MCF 10A (cell line): ENCODE results near the gene PRKAR2B. TPM values are rescaled to one million over a fixed set of nuclear protein-coding genes. Genes with fewer than 3 reads are reported as not detected.
A peak's percentile ranks its signal among the peaks of the same experiment; 100 is the strongest.

Experiments used
- BruUV-seq: library from RNA; stranded (reverse); fragments of 400-500 nt; replicated peaks from 2 replicates; lab custom pipeline; 2021; lab: Mats Ljungman, UMichigan
- CTCF ChIA-PET: fragments of 300-600 bp; sonication (Branson Sonifier 250); formaldehyde crosslinking; extraction: SDS; loops from one replicate; lab custom pipeline; 2021; ENCODE audit warnings: antibody characterized with exemption, inconsistent platforms; lab: Yijun Ruan, JAX
- POLR2A ChIA-PET: fragments of 300-600, 350-650 bp; sonication (Branson Sonifier 250); formaldehyde crosslinking; extraction: SDS; loops from one replicate; lab custom pipeline; 2020; ENCODE audit warnings: antibody characterized with exemption, inconsistent platforms; lab: Yijun Ruan, JAX
- DNase-seq: peaks from one replicate; pipeline ENCODE4 v3.0.0-alpha.2; 2018; ENCODE audit not compliant: unreplicated experiment
- H3K27ac Mint-ChIP-seq: one replicate; pipeline ENCODE4 v1.8.0; 2022; ENCODE audit warnings: mild to moderate bottlenecking, low read depth, mixed read lengths; ENCODE audit not compliant: unreplicated experiment
- H3K27me3 Mint-ChIP-seq: one replicate; pipeline ENCODE4 v1.8.0; 2022; ENCODE audit warnings: mixed read lengths; ENCODE audit not compliant: insufficient read depth, unreplicated experiment
- H3K36me3 Mint-ChIP-seq: one replicate; pipeline ENCODE4 v1.8.0; 2022; ENCODE audit warnings: mild to moderate bottlenecking, moderate library complexity, mixed read lengths; ENCODE audit not compliant: insufficient read depth, unreplicated experiment
- H3K4me1 Mint-ChIP-seq: one replicate; pipeline ENCODE4 v1.8.0; 2022; ENCODE audit warnings: mixed read lengths; ENCODE audit not compliant: insufficient read depth, unreplicated experiment
- H3K4me3 Mint-ChIP-seq: one replicate; pipeline ENCODE4 v1.8.0; 2022; ENCODE audit warnings: mild to moderate bottlenecking, moderate library complexity, mixed read lengths; ENCODE audit not compliant: unreplicated experiment
- H3K9me3 Mint-ChIP-seq: one replicate; pipeline ENCODE4 v1.8.0; 2022; ENCODE audit warnings: mixed read lengths; ENCODE audit not compliant: unreplicated experiment
- intact Hi-C: fragments of 100-400 bp; cut with micrococcal nuclease; formaldehyde crosslinking; loops from 2 replicates; pipeline ENCODE4 v1.14.1; 2022
- total RNA-seq: library from RNA; stranded (reverse); gene quantifications from 2 replicates; pipeline ENCODE4 v1.2.3, GENCODE V29; 2022
- TF ChIP-seq, protein P1 (sequence below): fragments of 200-600 bp; IDR thresholded peaks from one replicate; pipeline ENCODE4 v1.8.0; 2022; ENCODE audit warnings: antibody characterized with exemption, mild to moderate bottlenecking; ENCODE audit not compliant: unreplicated experiment

PRKAR2B gene
- total RNA-seq, 1 experiment from 2014 or later: not detected

DNA sequence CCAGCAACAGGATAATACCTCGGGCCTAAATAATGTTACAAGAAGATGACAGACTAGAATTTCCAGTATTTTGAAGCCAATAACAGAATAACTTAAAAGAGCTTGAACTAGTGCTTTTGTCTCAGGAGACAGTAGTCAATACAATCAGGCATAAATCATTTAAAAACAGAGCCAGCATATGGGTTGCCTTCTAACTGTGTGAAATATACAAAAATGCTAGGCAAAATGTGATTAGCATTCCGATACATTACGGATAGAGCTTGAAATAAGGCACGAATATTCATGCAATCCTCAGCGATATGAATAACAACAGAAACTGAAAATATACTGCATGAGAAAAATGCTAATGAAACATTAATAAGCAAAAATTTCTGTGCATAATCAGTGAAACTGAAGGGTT is 18.3 kb upstream of the PRKAR2B start:
- H3K9me3 Mint-ChIP-seq: no peaks in the 10 kb centered on the region
- no peaks in the 10 kb centered on the region for H3K4me1 Mint-ChIP-seq
- no peak for DNase-seq
- ChIA-PET POLR2A (no interaction called here), CTCF (no interaction called here)
- no TSS peak for BruUV-seq
- no peaks in the 10 kb centered on the region for H3K36me3 Mint-ChIP-seq
- H3K27me3 Mint-ChIP-seq: no peaks in the 10 kb centered on the region
- no peak overlapping the region for H3K27ac Mint-ChIP-seq
- TF ChIP-seq, protein P1, sequence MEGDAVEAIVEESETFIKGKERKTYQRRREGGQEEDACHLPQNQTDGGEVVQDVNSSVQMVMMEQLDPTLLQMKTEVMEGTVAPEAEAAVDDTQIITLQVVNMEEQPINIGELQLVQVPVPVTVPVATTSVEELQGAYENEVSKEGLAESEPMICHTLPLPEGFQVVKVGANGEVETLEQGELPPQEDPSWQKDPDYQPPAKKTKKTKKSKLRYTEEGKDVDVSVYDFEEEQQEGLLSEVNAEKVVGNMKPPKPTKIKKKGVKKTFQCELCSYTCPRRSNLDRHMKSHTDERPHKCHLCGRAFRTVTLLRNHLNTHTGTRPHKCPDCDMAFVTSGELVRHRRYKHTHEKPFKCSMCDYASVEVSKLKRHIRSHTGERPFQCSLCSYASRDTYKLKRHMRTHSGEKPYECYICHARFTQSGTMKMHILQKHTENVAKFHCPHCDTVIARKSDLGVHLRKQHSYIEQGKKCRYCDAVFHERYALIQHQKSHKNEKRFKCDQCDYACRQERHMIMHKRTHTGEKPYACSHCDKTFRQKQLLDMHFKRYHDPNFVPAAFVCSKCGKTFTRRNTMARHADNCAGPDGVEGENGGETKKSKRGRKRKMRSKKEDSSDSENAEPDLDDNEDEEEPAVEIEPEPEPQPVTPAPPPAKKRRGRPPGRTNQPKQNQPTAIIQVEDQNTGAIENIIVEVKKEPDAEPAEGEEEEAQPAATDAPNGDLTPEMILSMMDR: no peak
- no peak overlapping the region for H3K4me3 Mint-ChIP-seq
- intact Hi-C loops: no loop called here

DNA sequence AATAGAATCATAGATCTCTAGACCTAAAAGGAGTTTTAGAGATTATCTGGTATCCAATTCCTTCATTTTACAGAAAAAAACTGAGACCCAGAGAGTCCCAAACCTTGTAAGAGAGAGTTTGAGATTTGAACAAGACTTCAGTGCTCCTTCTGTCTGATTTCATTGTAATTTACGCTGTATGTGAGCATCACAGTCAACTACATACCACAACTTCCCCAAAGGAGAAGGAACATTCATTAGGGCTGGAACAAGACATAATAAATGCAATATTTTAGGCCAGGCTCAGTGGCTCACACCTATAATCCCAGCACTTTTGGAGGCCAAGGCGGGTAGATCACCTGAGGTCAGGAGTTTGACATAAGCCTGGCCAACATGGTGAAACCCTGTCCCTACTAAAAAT is 17.3 kb upstream of the PRKAR2B start:
- Mint-ChIP-seq H3K4me1 (no peaks in the 10 kb centered on the region), H3K36me3 (no peaks in the 10 kb centered on the region), H3K27me3 (no peaks in the 10 kb centered on the region), H3K27ac (no peak overlapping the region), H3K4me3 (no peak overlapping the region), H3K9me3 (no peaks in the 10 kb centered on the region)
- ChIA-PET CTCF (interaction anchor here (0.6 kb wide), 2 partner anchors 166 to 1103 kb away, joined by 3 read pairs; no protein-coding TSS in a partner anchor), POLR2A (no interaction called here)
- TF ChIP-seq, protein P1: no peak
- DNase-seq: no peak
- intact Hi-C loops: no loop called here
- BruUV-seq: no TSS peak

DNA sequence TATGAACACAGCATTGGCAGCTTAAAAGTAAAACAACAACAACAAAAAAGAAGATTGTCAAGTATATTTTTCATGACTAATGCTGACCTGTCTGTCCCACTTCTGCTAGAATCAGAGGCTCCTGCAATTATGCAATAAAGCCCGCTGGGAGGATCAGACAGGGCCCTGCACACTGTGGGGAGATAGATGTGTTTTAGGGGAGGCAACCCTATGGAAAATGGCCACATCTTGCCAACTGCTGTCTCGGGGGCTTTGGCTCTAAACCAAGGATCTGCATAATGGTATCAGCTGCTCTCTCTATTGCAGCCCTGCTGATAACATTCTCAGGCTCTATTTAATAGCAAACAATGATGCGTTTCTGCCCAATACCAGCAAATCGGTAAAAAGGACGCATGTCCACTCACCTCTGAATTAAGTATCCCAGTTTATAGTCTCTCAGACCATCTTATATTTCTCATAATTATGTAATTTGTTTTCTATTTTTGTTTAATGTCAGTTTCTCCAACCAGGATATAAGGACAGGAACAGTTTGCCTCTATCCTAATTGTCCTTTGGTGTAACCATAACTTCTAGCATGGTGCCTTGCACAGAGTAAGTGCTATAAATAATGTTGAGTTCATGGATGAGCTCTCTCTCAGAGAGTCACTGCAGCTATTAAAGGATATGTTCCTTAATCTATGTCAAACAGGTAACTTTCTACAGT is 15.3 kb upstream of the PRKAR2B start:
- H3K27ac Mint-ChIP-seq: no peak overlapping the region
- ChIA-PET CTCF (interaction anchor here (0.7 kb wide), 1 partner anchor 71 kb away, joined by 3 read pairs; no protein-coding TSS in a partner anchor), POLR2A (interaction anchor here (1.0 kb wide), 1 partner anchor 22 kb away, joined by 3 read pairs; no protein-coding TSS in a partner anchor)
- peak; percentile 60 for DNase-seq
- no TSS peak for BruUV-seq
- H3K27me3 Mint-ChIP-seq: peaks cover 17% of the 10 kb centered on the region
- no peak overlapping the region for H3K4me3 Mint-ChIP-seq
- intact Hi-C loops: no loop called here
- TF ChIP-seq, protein P1: no peak
- no peaks in the 10 kb centered on the region for H3K9me3 Mint-ChIP-seq
- no peaks in the 10 kb centered on the region for H3K4me1 Mint-ChIP-seq
- no peaks in the 10 kb centered on the region for H3K36me3 Mint-ChIP-seq

DNA sequence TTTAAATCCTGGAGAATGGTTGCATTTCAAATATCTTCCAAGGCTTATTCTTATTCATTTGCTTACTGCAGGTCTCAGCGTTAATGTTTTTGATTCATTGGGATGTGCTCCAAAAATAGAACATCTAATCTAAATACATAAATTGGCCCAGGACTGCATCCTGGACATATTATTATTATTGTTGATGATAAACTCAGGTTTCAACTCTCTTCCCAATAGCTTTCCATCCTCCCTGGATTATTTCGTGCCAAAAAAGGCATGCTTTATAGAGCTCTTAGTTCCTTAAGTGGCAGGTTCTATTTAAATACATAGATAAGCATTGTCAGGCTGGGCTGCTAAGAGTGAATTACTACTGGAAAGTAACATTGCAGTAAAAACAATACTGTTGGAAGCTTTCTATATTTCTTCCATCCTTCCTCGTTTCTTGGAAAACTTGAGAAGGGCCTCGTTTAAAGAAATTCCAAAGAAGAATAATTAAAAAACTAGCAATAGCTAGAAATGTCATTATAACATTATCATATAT is 14.7 kb upstream of the PRKAR2B start:
- Mint-ChIP-seq H3K27ac (no peak overlapping the region), H3K4me1 (no peaks in the 10 kb centered on the region), H3K36me3 (no peaks in the 10 kb centered on the region), H3K27me3 (peaks cover 19% of the 10 kb centered on the region), H3K4me3 (no peak overlapping the region), H3K9me3 (no peaks in the 10 kb centered on the region)
- DNase-seq: no peak
- BruUV-seq: no TSS peak
- TF ChIP-seq, protein P1: no peak
- CTCF ChIA-PET: interaction anchor here (0.7 to 1.1 kb wide), 2 partner anchors 10 to 71 kb away, joined by 3 read pairs; no protein-coding TSS in a partner anchor
- POLR2A ChIA-PET: no interaction called here
- intact Hi-C loops: no loop called here
